HL-60 (cell line): ENCODE data around the gene SRGAP3.

Experiments
- CTCF ChIP-seq: IDR thresholded peaks from one replicate; pipeline ENCODE4 v1.5.1; 2011; ENCODE audit warnings: low read length, control low read depth, inconsistent platforms; ENCODE audit not compliant: insufficient read depth
- GABPA ChIP-seq: IDR thresholded peaks from 2 replicates; pipeline ENCODE4 v1.6.1; 2012; ENCODE audit warnings: low read depth
- POLR2AphosphoS5 ChIP-seq: IDR thresholded peaks from 2 replicates; pipeline ENCODE4 v1.6.1; 2012; ENCODE audit warnings: low read depth
- REST ChIP-seq: IDR thresholded peaks from 2 replicates; pipeline ENCODE4 v1.6.1; 2012; ENCODE audit warnings: low read depth; ENCODE audit not compliant: insufficient replicate concordance
- SPI1 ChIP-seq: IDR thresholded peaks from 2 replicates; pipeline ENCODE4 v1.6.1; 2012; ENCODE audit warnings: low read depth, mild to moderate bottlenecking, borderline replicate concordance

- no peak for TF ChIP-seq REST
- no peak for TF ChIP-seq CTCF
- TF ChIP-seq GABPA: no peak
- no peak for TF ChIP-seq POLR2AphosphoS5
- TF ChIP-seq SPI1: no peak
These were observed 241.5 kb downstream of the SRGAP3 start for GRCh38 chr3:9007928-9008327.
